ENCODE results near the gene NSUN2.
"Not testable (repeated sequence)": the region's sequence is repeated elsewhere in the genome, so short reads cannot be mapped to it uniquely, and the experiment has no call there.

NSUN2 gene

GRCh38 chr5:6572086-6572824, 60.6 kb downstream of the NSUN2 start:
- H3K36me3 Mint-ChIP-seq = no peaks in the 10 kb centered on the region
- no peaks in the 10 kb centered on the region for H3K4me1 Mint-ChIP-seq
- peaks cover 6% of the 10 kb centered on the region for H3K27me3 Mint-ChIP-seq
- no peaks in the 10 kb centered on the region for H3K9me3 Mint-ChIP-seq
- no peak overlapping the region for H3K27ac Mint-ChIP-seq
- no peak overlapping the region for H3K4me3 Mint-ChIP-seq

- not testable (repeated sequence) for H3K9me3 Mint-ChIP-seq, H3K4me1 Mint-ChIP-seq, H3K36me3 Mint-ChIP-seq, H3K4me3 Mint-ChIP-seq, H3K27me3 Mint-ChIP-seq, H3K27ac Mint-ChIP-seq
Observed at GRCh38 chr5:6571607-6572006, 61.2 kb downstream of the NSUN2 start.

- Mint-ChIP-seq H3K9me3 (no peaks in the 10 kb centered on the region), H3K4me3 (no peak overlapping the region), H3K4me1 (no peaks in the 10 kb centered on the region), H3K36me3 (no peaks in the 10 kb centered on the region), H3K27me3 (peaks cover 12% of the 10 kb centered on the region), H3K27ac (no peak overlapping the region)
Observed at GRCh38 chr5:6570530-6570929, 62.3 kb downstream of the NSUN2 start.

- no peaks in the 10 kb centered on the region for H3K9me3 Mint-ChIP-seq
- H3K27ac Mint-ChIP-seq = no peak overlapping the region
- no peak overlapping the region for H3K4me3 Mint-ChIP-seq
- H3K4me1 Mint-ChIP-seq = no peaks in the 10 kb centered on the region
- H3K27me3 Mint-ChIP-seq = peaks cover 13% of the 10 kb centered on the region
- H3K36me3 Mint-ChIP-seq = no peaks in the 10 kb centered on the region
Observed at GRCh38 chr5:6568889-6569288, 64.0 kb downstream of the NSUN2 start.

- Mint-ChIP-seq H3K36me3 (no peaks in the 10 kb centered on the region), H3K27me3 (peaks cover 15% of the 10 kb centered on the region)
Observed at GRCh38 chr5:6568383-6568782, 64.5 kb downstream of the NSUN2 start.

DNA sequence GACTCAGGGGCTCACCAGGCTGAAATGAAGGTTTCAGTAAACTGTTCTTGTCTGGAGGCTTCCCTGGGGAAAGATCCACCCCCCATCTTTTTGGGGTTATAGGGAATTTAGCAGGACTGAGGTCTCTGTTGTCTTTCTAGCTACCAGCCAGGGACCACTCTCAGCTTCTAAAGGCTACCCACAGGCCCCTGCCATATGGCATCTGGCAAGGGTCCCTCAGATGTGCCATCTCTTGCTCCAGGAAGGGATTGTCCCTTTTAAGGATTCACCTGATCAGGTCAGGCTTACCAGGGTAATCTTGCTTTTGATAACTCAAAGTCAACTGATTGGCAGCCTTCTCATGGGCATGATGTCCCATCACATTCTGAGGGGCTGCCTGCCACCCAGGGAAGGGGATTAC, 65.0 kb downstream of the NSUN2 start:
- Mint-ChIP-seq H3K4me1 (no peaks in the 10 kb centered on the region), H3K9me3 (no peaks in the 10 kb centered on the region), H3K27me3 (peaks cover 15% of the 10 kb centered on the region), H3K27ac (no peak overlapping the region), H3K36me3 (no peaks in the 10 kb centered on the region), H3K4me3 (no peak overlapping the region)

More at GRCh38 chr5:6568383-6568782, 64.5 kb downstream of the NSUN2 start:
- Mint-ChIP-seq H3K4me3 (no peak overlapping the region), H3K27ac (no peak overlapping the region), H3K9me3 (no peaks in the 10 kb centered on the region), H3K4me1 (no peaks in the 10 kb centered on the region)

DNA sequence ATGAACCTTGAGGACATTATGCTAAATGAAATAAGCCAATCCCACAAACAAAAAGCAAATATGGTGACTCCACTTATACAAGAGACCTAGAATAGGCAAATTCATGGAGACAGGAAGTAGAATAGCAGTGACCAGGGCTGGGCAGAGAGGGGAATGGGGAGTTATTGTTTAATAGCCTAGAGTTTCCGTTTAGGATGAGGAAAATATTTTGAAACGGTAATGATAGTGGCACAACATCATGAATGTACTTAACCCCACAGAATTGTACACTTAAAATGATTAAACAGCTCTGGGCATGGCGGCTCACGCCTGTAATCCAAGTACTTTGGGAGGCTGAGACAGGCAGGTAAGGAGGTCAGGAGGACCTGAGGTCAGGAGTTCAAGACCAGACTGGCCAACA, 65.8 kb downstream of the NSUN2 start:
- no peaks in the 10 kb centered on the region for H3K36me3 Mint-ChIP-seq
- no peaks in the 10 kb centered on the region for H3K9me3 Mint-ChIP-seq
- H3K27ac Mint-ChIP-seq = no peak overlapping the region
- H3K27me3 Mint-ChIP-seq = peaks cover 15% of the 10 kb centered on the region
- H3K4me3 Mint-ChIP-seq = no peak overlapping the region
- no peaks in the 10 kb centered on the region for H3K4me1 Mint-ChIP-seq

DNA sequence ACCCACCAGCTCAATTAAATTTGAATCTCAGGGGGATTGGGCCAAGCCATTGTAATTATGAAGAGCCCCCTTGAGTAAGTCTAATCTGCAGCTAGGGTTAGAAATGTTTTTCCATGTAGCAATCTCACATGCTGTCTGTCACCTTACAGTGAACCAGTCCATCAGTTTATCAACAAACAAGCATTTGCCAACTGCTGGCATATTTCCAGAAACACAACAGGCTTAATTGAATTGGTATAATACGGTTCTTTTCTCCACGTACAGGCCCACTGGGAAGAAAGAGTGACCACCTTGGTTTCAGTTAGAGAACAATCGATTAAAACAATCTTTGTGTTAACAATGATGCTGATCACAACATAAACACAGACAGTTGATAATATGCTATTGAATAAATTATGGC, 67.4 kb downstream of the NSUN2 start:
- Mint-ChIP-seq H3K4me1 (no peaks in the 10 kb centered on the region), H3K27ac (no peak overlapping the region), H3K9me3 (no peaks in the 10 kb centered on the region), H3K36me3 (no peaks in the 10 kb centered on the region), H3K4me3 (no peak overlapping the region), H3K27me3 (peaks cover 14% of the 10 kb centered on the region)

DNA sequence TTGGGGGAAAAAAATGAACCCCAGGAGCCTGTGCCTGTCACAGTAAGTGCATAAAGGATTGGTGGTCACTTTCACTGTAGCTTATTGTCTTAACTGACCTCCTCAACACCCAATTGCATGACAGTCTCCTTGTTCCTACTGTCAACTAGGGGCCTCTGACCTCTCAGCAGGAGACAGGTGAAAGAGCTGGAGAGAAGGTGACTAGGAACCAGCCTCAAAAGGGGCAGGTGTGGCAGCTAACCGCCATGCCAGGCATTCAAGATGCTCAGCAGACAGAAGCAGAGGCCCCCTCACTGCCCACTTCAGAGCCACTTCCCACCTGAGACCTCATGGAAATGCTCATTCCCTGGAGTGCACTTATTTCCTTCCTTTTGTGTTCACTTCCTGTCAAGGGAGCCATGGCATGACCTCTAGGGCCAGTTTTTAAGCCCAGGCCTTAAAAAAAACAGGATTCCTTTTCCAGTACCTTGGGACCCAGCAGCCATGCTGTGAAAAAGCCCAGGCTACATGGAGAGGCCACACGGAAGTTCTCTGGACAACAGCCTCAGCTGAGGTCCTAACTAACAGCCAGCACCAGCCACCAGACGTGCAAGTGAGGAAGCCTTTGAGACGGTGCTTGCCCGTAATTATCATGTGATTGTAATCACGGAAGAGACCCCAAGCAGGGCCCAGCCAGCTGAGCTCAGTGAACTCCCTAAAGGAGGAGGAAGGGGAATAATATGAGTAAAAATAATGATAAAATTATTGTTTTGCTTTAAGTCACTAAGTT, 74.9 kb downstream of the NSUN2 start:
- H3K27ac Mint-ChIP-seq = no peak overlapping the region

DNA sequence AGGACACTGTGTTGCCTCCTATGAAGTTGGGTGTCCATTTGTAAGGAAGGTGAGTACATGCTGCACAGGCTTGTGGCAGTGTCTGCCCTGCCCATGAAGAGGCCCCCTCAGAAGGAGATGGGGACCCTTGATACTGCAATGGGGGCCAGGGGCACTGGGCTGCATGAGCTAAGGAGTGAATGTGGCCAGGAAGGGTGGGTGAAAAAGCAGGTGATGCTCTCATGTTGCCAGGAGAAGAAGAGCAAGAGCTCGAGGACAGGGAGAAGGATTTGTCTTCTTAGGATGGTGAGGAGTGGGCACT, 76.1 kb downstream of the NSUN2 start:
- Mint-ChIP-seq H3K4me1 (no peaks in the 10 kb centered on the region), H3K27ac (no peak overlapping the region), H3K9me3 (no peaks in the 10 kb centered on the region), H3K36me3 (no peaks in the 10 kb centered on the region), H3K27me3 (peaks cover 6% of the 10 kb centered on the region), H3K4me3 (no peak overlapping the region)

More for the DNA sequence above, 74.9 kb downstream of the NSUN2 start:
- Mint-ChIP-seq H3K4me3 (no peak overlapping the region), H3K27me3 (peaks cover 6% of the 10 kb centered on the region), H3K9me3 (no peaks in the 10 kb centered on the region), H3K4me1 (no peaks in the 10 kb centered on the region), H3K36me3 (no peaks in the 10 kb centered on the region)

DNA sequence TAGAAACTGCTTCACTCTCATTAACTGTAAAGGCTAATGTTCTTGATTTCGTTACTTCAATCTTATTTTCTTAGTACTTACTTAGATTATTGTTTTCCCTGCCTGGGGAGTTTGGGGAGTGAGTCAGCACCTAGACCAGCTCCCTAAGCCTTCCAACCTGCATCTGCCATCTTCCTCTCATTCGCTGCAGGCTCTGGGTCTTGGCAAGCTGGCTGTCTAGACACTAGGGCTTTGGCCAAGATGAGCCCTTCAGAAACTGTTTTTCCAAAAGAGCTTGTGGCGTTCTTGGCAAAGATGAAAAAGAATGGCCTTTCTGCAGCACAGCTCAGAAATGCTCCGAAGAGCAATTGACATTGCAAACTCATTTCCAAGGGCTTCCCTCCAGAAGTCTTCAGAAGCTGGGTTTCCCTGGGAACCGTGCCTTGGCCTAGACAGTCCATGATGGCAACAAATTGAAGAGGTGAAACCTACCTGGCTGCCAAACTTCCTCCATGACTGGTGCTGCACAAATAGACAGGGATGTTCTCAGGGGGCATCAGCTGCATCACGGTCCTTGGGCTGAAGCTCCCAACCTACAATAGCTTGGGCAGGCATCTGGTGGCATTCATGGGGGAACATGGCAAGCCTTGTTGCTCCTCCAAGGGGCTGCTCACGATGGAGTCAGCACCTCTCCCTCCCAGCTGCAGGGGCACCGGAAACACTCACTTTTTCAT, 76.6 kb downstream of the NSUN2 start:
- Mint-ChIP-seq H3K27ac (no peak overlapping the region), H3K27me3 (peaks cover 6% of the 10 kb centered on the region), H3K36me3 (no peaks in the 10 kb centered on the region), H3K9me3 (no peaks in the 10 kb centered on the region), H3K4me3 (no peak overlapping the region), H3K4me1 (no peaks in the 10 kb centered on the region)

GRCh38 chr5:6554812-6555211, 78.0 kb downstream of the NSUN2 start:
- H3K4me1 Mint-ChIP-seq = no peaks in the 10 kb centered on the region
- H3K4me3 Mint-ChIP-seq = no peak overlapping the region
- no peaks in the 10 kb centered on the region for H3K36me3 Mint-ChIP-seq
- no peak overlapping the region for H3K27ac Mint-ChIP-seq
- H3K9me3 Mint-ChIP-seq = no peaks in the 10 kb centered on the region
- peaks cover 5% of the 10 kb centered on the region for H3K27me3 Mint-ChIP-seq

GRCh38 chr5:6553972-6554371, 78.9 kb downstream of the NSUN2 start:
- Mint-ChIP-seq H3K4me3 (no peak overlapping the region), H3K36me3 (no peaks in the 10 kb centered on the region), H3K4me1 (no peaks in the 10 kb centered on the region), H3K27ac (no peak overlapping the region), H3K9me3 (no peaks in the 10 kb centered on the region), H3K27me3 (peaks cover 5% of the 10 kb centered on the region)

GRCh38 chr5:6552612-6553011, 80.2 kb downstream of the NSUN2 start:
- no peaks in the 10 kb centered on the region for H3K9me3 Mint-ChIP-seq
- H3K36me3 Mint-ChIP-seq = no peaks in the 10 kb centered on the region
- H3K27ac Mint-ChIP-seq = no peak overlapping the region
- no peak overlapping the region for H3K4me3 Mint-ChIP-seq
- peaks cover 2% of the 10 kb centered on the region for H3K27me3 Mint-ChIP-seq
- H3K4me1 Mint-ChIP-seq = no peaks in the 10 kb centered on the region

DNA sequence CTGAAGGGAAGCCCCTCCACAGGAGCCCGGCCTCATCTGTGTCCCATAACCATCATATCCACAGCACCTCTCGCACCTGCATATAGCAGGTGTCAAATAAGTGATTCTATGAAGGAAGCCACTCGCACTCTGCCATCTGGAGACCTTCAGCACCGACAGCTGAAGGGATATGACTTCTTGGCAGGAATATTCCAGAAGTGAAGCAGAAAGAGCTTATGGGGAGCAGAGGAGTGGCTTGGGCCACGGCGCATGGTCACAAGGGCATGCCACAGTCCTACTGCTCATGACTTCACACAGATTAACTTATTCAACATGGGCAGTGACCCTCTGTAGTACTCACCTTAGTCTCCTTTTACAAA, 80.9 kb downstream of the NSUN2 start:
- no peaks in the 10 kb centered on the region for H3K4me1 Mint-ChIP-seq
- no peaks in the 10 kb centered on the region for H3K9me3 Mint-ChIP-seq
- H3K36me3 Mint-ChIP-seq = no peaks in the 10 kb centered on the region
- no peak overlapping the region for H3K27ac Mint-ChIP-seq
- H3K27me3 Mint-ChIP-seq = peaks cover 2% of the 10 kb centered on the region
- no peak overlapping the region for H3K4me3 Mint-ChIP-seq

GRCh38 chr5:6551287-6551954, 81.4 kb downstream of the NSUN2 start:
- H3K9me3 Mint-ChIP-seq = no peaks in the 10 kb centered on the region
- H3K27ac Mint-ChIP-seq = no peak overlapping the region
- H3K4me3 Mint-ChIP-seq = no peak overlapping the region
- no peaks in the 10 kb centered on the region for H3K27me3 Mint-ChIP-seq
- H3K4me1 Mint-ChIP-seq = no peaks in the 10 kb centered on the region
- H3K36me3 Mint-ChIP-seq = no peaks in the 10 kb centered on the region

All from activated naive CD4-positive, alpha-beta T cell treated with anti-CD3 and anti-CD28 coated beads, Interleukin-2, amount 50 U/mL, for 24 hours (primary cell).